NB4 (cell line): ENCODE data around the gene CFAP157.

Source experiments
- DNase-seq: peaks from one replicate; pipeline ENCODE4 v3.0.0; 2010; ENCODE audit warnings: low read depth
- H3K4me3 ChIP-seq: one replicate; pipeline ENCODE4 v1.5.1; 2011; ENCODE audit warnings: mild to moderate bottlenecking, low read depth, low read length, moderate library complexity
- CTCF ChIP-seq: IDR thresholded peaks from one replicate; pipeline ENCODE4 v1.5.1; 2012; ENCODE audit warnings: low read depth, low read length
- MAX ChIP-seq: IDR thresholded peaks from 2 replicates; pipeline ENCODE4 v1.6.1; 2011; ENCODE audit warnings: low read depth, low read length
- MYC ChIP-seq: IDR thresholded peaks from 2 replicates; pipeline ENCODE4 v1.6.1; 2011; ENCODE audit warnings: low read depth, low read length
- POLR2A ChIP-seq: IDR thresholded peaks from 2 replicates; pipeline ENCODE4 v1.6.1; 2011; ENCODE audit warnings: mild to moderate bottlenecking; ENCODE audit not compliant: insufficient read length; ENCODE audit errors: extremely low read depth

Gene CFAP157

GRCh38 chr9:127700594-127701255 lies 6.1 kb upstream of the CFAP157 start:
- DNase-seq: no peak
- no peak for TF ChIP-seq POLR2A
- no peak for TF ChIP-seq MYC
- TF ChIP-seq CTCF: no peak
- TF ChIP-seq MAX: no peak
- no peak overlapping the region for H3K4me3 ChIP-seq

GRCh38 chr9:127703289-127703946 lies 3.4 kb upstream of the CFAP157 start:
- no peak overlapping the region for H3K4me3 ChIP-seq
- no peak for DNase-seq
- TF ChIP-seq CTCF (no peak), MYC (no peak), MAX (no peak), POLR2A (no peak)

- no peak for DNase-seq
- no peak for TF ChIP-seq MYC
- TF ChIP-seq POLR2A: no peak
Observed at GRCh38 chr9:127705577-127706379, 1.0 kb upstream of the CFAP157 start.

GRCh38 chr9:127707766-127708165 lies 978 bp downstream of the CFAP157 start:
- H3K4me3 ChIP-seq: no peak overlapping the region
- TF ChIP-seq CTCF: no peak
- no peak for TF ChIP-seq MYC
- TF ChIP-seq POLR2A: no peak
- DNase-seq: peak; percentile 24

More at GRCh38 chr9:127705577-127706379, 1.0 kb upstream of the CFAP157 start:
- no peak overlapping the region for H3K4me3 ChIP-seq

GRCh38 chr9:127708952-127709587 lies 2.3 kb downstream of the CFAP157 start:
- no peak for TF ChIP-seq POLR2A
- no peak for TF ChIP-seq MAX
- TF ChIP-seq MYC: no peak
- TF ChIP-seq CTCF: no peak
- no peak overlapping the region for H3K4me3 ChIP-seq
- no peak for DNase-seq

GRCh38 chr9:127710204-127710783 lies 3.5 kb downstream of the CFAP157 start:
- TF ChIP-seq MAX: no peak
- TF ChIP-seq CTCF: no peak
- no peak for TF ChIP-seq POLR2A
- no peak for TF ChIP-seq MYC
- no peak for DNase-seq
- H3K4me3 ChIP-seq: no peak overlapping the region
